RWPE1 (cell line): ENCODE measurements around the gene SLC5A3.

Experiments
- CTCF ChIA-PET: fragments of 350-600 bp; sonication (Branson Sonifier 250); formaldehyde crosslinking; extraction: SDS; loops from one replicate; lab custom pipeline; 2021; lab: Yijun Ruan, JAX
- POLR2A ChIA-PET: fragments of 400-600 bp; formaldehyde crosslinking; extraction: SDS; loops from one replicate; lab custom pipeline; 2020; ENCODE audit warnings: antibody characterized with exemption; ENCODE audit not compliant: low non-redundant PET; lab: Yijun Ruan, JAX
- DNase-seq: peaks from one replicate; pipeline ENCODE4 v3.0.0; 2012; ENCODE audit warnings: low spot score
- H3K27ac ChIP-seq: fragments of 450-650 bp; 2 replicates; pipeline ENCODE4 v1.5.1; 2017
- TF ChIP-seq, protein P1 (sequence below): fragments of 450-650 bp; conservative IDR thresholded peaks from 2 replicates; pipeline ENCODE4 v1.5.1; 2017; ENCODE audit warnings: low read depth, mild to moderate bottlenecking

The SLC5A3 gene

DNA sequence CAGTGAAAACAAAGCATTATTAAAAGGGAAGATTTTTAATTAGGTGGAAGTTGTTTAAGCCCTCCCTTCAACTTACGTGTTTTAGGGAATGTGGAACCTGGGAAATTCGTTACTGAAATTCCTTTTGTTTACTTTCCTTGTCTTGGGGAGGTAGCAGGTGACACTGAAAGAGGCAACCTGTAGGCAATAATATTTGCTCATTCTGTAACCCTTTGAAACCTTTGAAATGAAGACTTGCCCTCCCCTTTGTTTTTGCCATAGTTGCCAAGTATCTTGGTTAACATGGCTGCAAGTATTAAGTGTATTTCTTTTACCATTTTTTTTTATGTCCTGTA is 1.7 kb downstream of the SLC5A3 start:
- TF ChIP-seq, protein P1, sequence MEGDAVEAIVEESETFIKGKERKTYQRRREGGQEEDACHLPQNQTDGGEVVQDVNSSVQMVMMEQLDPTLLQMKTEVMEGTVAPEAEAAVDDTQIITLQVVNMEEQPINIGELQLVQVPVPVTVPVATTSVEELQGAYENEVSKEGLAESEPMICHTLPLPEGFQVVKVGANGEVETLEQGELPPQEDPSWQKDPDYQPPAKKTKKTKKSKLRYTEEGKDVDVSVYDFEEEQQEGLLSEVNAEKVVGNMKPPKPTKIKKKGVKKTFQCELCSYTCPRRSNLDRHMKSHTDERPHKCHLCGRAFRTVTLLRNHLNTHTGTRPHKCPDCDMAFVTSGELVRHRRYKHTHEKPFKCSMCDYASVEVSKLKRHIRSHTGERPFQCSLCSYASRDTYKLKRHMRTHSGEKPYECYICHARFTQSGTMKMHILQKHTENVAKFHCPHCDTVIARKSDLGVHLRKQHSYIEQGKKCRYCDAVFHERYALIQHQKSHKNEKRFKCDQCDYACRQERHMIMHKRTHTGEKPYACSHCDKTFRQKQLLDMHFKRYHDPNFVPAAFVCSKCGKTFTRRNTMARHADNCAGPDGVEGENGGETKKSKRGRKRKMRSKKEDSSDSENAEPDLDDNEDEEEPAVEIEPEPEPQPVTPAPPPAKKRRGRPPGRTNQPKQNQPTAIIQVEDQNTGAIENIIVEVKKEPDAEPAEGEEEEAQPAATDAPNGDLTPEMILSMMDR, result no peak
- DNase-seq, result no peak
- H3K27ac ChIP-seq, result no peak overlapping the region
- POLR2A ChIA-PET, result no interaction called here
- CTCF ChIA-PET, result interaction anchor here (0.8 to 6.2 kb wide), 4 partner anchors 9 to 273 kb away, joined by 3 to 39 read pairs (median 4); no protein-coding TSS in a partner anchor

DNA sequence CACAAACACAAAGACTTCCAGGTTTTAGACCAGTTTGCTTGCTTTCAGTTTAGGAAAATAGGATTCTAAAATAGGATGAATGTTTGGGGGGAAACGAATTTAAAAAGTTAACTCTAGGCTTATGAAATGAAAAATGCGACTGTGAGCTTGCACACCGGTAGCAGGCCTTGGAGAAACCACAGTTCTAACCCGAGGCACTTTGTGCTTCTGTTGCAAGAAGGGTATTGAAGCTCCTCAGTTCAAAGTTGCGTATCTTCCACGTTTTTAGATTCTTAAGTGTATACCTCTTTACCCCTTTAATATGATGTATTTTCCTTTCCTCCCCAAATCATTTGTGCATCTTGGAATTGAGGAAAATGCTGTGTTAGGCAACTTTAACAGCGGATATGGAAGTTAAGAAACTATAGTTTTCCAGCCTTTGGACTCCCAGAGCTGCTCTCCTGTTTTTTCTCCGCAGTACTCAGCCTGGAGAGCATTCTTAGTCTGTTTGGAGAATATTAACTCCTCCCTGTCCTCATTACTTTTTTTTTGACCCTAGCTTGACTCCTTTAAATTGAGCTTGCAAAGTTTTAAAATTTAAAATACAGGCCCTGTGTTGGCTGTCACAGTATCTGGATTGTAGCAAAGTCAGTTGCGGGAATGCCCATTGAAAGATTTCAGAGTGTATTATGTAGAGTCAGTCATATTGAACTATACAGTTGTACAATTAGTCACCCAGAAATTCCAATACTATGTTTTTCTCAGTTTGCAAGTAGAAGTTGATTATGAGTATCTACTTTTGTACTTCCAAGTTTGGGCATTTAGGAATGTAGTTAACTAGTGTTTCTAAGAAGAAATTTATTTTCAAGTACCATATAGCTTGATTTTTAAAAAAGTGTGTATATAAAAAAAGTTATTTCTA is 2.6 kb downstream of the SLC5A3 start:
- ChIA-PET CTCF (interaction anchor here (0.6 to 6.2 kb wide), 4 partner anchors 8 to 272 kb away, joined by 3 to 39 read pairs (median 3); no protein-coding TSS in a partner anchor), POLR2A (no interaction called here)
- H3K27ac ChIP-seq, result no peak overlapping the region
- DNase-seq, result no peak
- TF ChIP-seq, protein P1, result no peak

DNA sequence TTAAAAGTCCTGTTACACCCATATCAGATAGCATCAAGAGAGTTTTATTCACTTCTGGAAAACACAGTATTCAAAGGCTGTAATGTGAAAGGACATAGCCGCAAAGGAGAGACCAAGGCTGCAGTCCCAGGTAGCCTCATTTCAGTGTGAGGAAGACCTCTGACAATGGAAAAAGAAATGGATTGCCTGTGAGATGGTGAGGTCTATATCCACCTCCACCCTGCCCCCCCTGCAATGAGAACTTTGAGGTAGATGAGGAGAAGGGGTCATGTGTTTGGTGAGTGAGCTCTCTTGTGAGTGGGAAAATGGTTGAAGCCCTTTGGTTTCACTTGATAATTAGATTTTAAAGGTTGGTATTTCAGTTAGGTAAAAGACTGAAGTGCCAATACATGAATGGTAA is 3.5 kb downstream of the SLC5A3 start:
- ChIA-PET CTCF (interaction anchor here (0.6 to 6.2 kb wide), 2 partner anchors 55 to 153 kb away, joined by 3 to 39 read pairs; no protein-coding TSS in a partner anchor), POLR2A (no interaction called here)
- no peak for DNase-seq
- H3K27ac ChIP-seq, result no peak overlapping the region
- TF ChIP-seq, protein P1, result no peak

DNA sequence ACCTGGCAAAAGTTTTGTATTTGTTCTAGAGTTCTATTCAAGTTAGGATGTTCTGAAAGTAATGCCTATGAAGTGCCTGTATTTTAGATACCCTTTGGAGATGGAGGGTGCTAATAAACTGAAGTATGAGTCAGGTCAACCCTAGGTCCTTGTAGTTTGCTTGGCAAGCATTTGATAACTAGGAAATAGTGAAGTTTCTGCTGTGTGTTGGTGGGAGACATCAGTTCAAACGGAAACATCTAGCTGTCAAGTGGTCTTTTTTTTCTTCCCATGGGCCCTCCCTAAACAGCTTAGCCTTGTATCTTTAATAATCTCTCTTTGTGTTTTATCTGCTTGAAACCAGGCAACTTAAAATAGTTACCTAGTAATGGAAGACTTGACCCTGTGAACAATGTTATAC is 4.5 kb downstream of the SLC5A3 start:
- no peak for DNase-seq
- ChIA-PET CTCF (interaction anchor here (6.2 kb wide), 1 partner anchor 154 kb away, joined by 39 read pairs; no protein-coding TSS in a partner anchor), POLR2A (no interaction called here)
- TF ChIP-seq, protein P1, result no peak
- H3K27ac ChIP-seq, result no peak overlapping the region

DNA sequence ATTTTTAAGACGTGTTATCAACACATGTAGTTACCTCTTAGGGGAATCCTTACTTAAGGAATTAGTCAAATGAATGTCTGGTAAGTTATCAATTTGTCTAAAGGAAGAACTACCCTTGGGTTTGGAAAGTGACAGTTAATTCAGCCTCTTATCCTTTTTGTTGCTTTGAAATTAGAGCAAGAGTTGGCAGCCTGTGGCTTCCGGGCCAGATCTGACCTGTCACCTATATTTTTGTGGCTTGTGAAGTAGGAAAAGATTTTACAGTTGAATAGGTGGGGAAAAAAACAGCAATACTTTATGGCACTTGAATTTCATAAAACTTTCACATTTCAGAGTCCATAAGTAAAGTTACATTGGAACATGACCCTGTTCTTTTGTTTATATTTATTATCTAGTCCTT is 5.5 kb downstream of the SLC5A3 start:
- ChIA-PET POLR2A (no interaction called here), CTCF (no interaction called here)
- DNase-seq, result no peak
- TF ChIP-seq, protein P1, result no peak
- H3K27ac ChIP-seq, result no peak overlapping the region

DNA sequence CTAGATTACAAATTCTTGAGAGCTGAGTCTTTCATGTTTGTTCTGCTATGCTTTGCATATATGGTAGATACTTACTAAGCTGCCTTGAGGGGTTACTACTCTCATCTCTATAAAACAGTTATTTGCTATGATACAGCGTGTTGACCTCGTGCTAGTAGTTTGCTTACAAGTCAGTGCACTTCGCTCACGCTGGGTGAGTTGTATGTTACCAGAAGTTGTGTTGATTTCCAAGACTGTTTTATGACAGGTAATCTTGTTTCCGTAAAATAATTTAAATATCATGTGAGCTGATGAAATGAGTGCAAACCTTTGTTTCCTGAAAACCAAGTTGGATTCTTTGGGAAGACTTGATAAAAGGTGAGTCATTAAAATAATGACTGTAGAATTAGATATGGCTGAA is 7.3 kb downstream of the SLC5A3 start:
- CTCF ChIA-PET, result interaction anchor here (0.6 kb wide), 1 partner anchor 252 kb away, joined by 5 read pairs; no protein-coding TSS in a partner anchor
- POLR2A ChIA-PET, result no interaction called here

More for the DNA sequence above, 7.3 kb downstream of the SLC5A3 start:
- no peak for DNase-seq
- no peak overlapping the region for H3K27ac ChIP-seq
- TF ChIP-seq, protein P1, result no peak
